PC-9 (cell line): Measurements from ENCODE around the gene MSH3. TPM values are rescaled to one million over a fixed set of nuclear protein-coding genes. Genes with fewer than 3 reads are reported as not detected.

Experiments used
- BruUV-seq: library from RNA; stranded (reverse); fragments of 400-500 nt; replicated peaks from 2 replicates; lab custom pipeline; 2021; lab: Mats Ljungman, UMichigan
- CTCF ChIA-PET: fragments of 300-600 bp; sonication (Branson Sonifier 250); formaldehyde crosslinking; loops from one replicate; lab custom pipeline; 2022; ENCODE audit warnings: antibody characterized with exemption; lab: Charles Lee
- POLR2A ChIA-PET: fragments of 300-600 bp; sonication (Branson Sonifier 250); formaldehyde crosslinking; loops from one replicate; lab custom pipeline; 2022; ENCODE audit warnings: antibody characterized with exemption; ENCODE audit not compliant: unreplicated experiment; lab: Charles Lee
- DNase-seq, 2 experiments: peaks; one replicate each; pipeline versions ENCODE4 v3.0.0 to v3.0.0-alpha.2; 2015 to 2022; ENCODE audit warnings: mixed read lengths in 1 of 2
- H2AFZ ChIP-seq: fragments of 200-600 bp; sonication (generic); 2 replicates; pipeline ENCODE4 v1.8.1; 2017; ENCODE audit warnings: antibody characterized with exemption
- H3F3A ChIP-seq: fragments of 200-600 bp; sonication (generic); 2 replicates; pipeline ENCODE4 v1.8.1; 2017; ENCODE audit warnings: antibody characterized with exemption, mild to moderate bottlenecking, low read depth; ENCODE audit not compliant: insufficient read depth
- H3K27ac ChIP-seq: fragments of 200-600 bp; sonication (generic); 2 replicates; pipeline ENCODE4 v1.6.1; 2016; ENCODE audit warnings: mixed run types
- H3K27me3 ChIP-seq: fragments of 200-600 bp; sonication (generic); 2 replicates; pipeline ENCODE4 v1.6.1; 2016; ENCODE audit warnings: low read depth, mixed run types; ENCODE audit not compliant: insufficient read depth
- H3K36me3 ChIP-seq: fragments of 200-600 bp; sonication (generic); 2 replicates; pipeline ENCODE4 v1.6.1; 2016; ENCODE audit warnings: low read depth, mixed run types
- H3K4me1 ChIP-seq: fragments of 200-600 bp; sonication (generic); replicated peaks from 2 replicates; pipeline ENCODE4 v1.6.1; 2016; ENCODE audit warnings: mixed run types; ENCODE audit not compliant: insufficient read depth
- H3K4me2 ChIP-seq: fragments of 200-600 bp; sonication (generic); 2 replicates; pipeline ENCODE4 v1.6.1; 2017; ENCODE audit warnings: mixed run types
- H3K4me3 ChIP-seq: fragments of 200-600 bp; sonication (generic); 2 replicates; pipeline ENCODE4 v1.6.1; 2016; ENCODE audit warnings: mixed run types
- H3K79me2 ChIP-seq: fragments of 200-600 bp; sonication (generic); 2 replicates; pipeline ENCODE4 v1.6.1; 2017; ENCODE audit warnings: low read depth, mixed run types
- H3K9me2 ChIP-seq: fragments of 200-600 bp; sonication (generic); 2 replicates; pipeline ENCODE4 v1.8.1; 2017; ENCODE audit warnings: mild to moderate bottlenecking; ENCODE audit not compliant: insufficient read depth
- H3K9me3 ChIP-seq: fragments of 200-600 bp; sonication (generic); 2 replicates; pipeline ENCODE4 v1.8.1; 2016; ENCODE audit warnings: low read depth; ENCODE audit not compliant: insufficient read depth
- H4K20me1 ChIP-seq: fragments of 200-600 bp; sonication (generic); 2 replicates; pipeline ENCODE4 v1.8.1; 2017; ENCODE audit not compliant: insufficient read depth
- CTCF ChIP-seq: fragments of 200-600 bp; sonication (generic); conservative IDR thresholded peaks from 2 replicates; pipeline ENCODE4 v1.6.1; 2017; ENCODE audit warnings: mixed run types, antibody characterized with exemption, mild to moderate bottlenecking, moderate library complexity
- EZH2 ChIP-seq: fragments of 200-600 bp; sonication (generic); IDR thresholded peaks from 2 replicates; pipeline ENCODE4 v1.8.0; 2017; ENCODE audit warnings: antibody characterized with exemption, low read depth
- intact Hi-C: fragments of 100-400 bp; cut with micrococcal nuclease; formaldehyde crosslinking; loops from one replicate; pipeline ENCODE4 v1.10.0; 2022; ENCODE audit not compliant: unreplicated experiment
- total RNA-seq: library from RNA; stranded (reverse); gene quantifications from 2 replicates; pipeline ENCODE4 v1.2.3, GENCODE V29; 2021

MSH3 gene
- total RNA-seq, 1 experiment from 2014 or later: 16.9 TPM

GRCh38 chr5:80695666-80696065, 41.2 kb downstream of the MSH3 start:
- Histone ChIP-seq H3K9me3 (no peaks in the 10 kb centered on the region), H3K4me1 (no peaks in the 10 kb centered on the region), H3K4me3 (no peak overlapping the region), H3K9me2 (no peaks in the 10 kb centered on the region), H3K36me3 (0 out of 2 replicates have a peak, but pooled peaks cover 3% of the 10 kb centered on the region), H4K20me1 (no peaks in the 10 kb centered on the region), H3K4me2 (no peak overlapping the region), H3F3A (peaks cover 4% of the 10 kb centered on the region; the same call in 1 of the 2 replicates), H2AFZ (no peak overlapping the region), H3K27me3 (no peaks in the 10 kb centered on the region), H3K27ac (no peak overlapping the region), H3K79me2 (no peaks in the 10 kb centered on the region)
- DNase-seq: no peak
- POLR2A ChIA-PET: interaction anchor here (0.7 kb wide), 1 partner anchor 34 kb away, joined by 6 read pairs; no protein-coding TSS in a partner anchor
- TF ChIP-seq EZH2 (no peak), CTCF (no peak)
- CTCF ChIA-PET: no interaction called here
- BruUV-seq: no TSS peak
- intact Hi-C loops: no loop called here

- H4K20me1 ChIP-seq: no peaks in the 10 kb centered on the region
- H3K9me3 ChIP-seq: no peaks in the 10 kb centered on the region
- intact Hi-C loops: no loop called here
- H3K36me3 ChIP-seq: 0 out of 2 replicates have a peak, but pooled peaks cover 3% of the 10 kb centered on the region
- CTCF ChIA-PET: no interaction called here
- H3F3A ChIP-seq: no peaks in the 10 kb centered on the region
- no peak for DNase-seq
- H3K4me1 ChIP-seq: no peaks in the 10 kb centered on the region
- TF ChIP-seq CTCF (no peak), EZH2 (no peak)
- no peaks in the 10 kb centered on the region for H3K79me2 ChIP-seq
- no TSS peak for BruUV-seq
- no peak overlapping the region for H3K4me3 ChIP-seq
- H3K9me2 ChIP-seq: no peaks in the 10 kb centered on the region
- H2AFZ ChIP-seq: no peak overlapping the region
- POLR2A ChIA-PET: no interaction called here
- no peaks in the 10 kb centered on the region for H3K27me3 ChIP-seq
- H3K27ac ChIP-seq: no peak overlapping the region
- H3K4me2 ChIP-seq: no peak overlapping the region
These were observed 42.0 kb downstream of the MSH3 start for GRCh38 chr5:80696450-80696849.

GRCh38 chr5:80697100-80697499, 42.6 kb downstream of the MSH3 start:
- Histone ChIP-seq H3K27me3 (no peaks in the 10 kb centered on the region), H3K4me3 (no peak overlapping the region), H3F3A (no peaks in the 10 kb centered on the region), H3K9me2 (no peaks in the 10 kb centered on the region), H3K4me1 (no peaks in the 10 kb centered on the region), H3K9me3 (no peaks in the 10 kb centered on the region), H4K20me1 (no peaks in the 10 kb centered on the region), H3K36me3 (0 out of 2 replicates have a peak, but pooled peaks cover 3% of the 10 kb centered on the region), H2AFZ (no peak overlapping the region), H3K79me2 (no peaks in the 10 kb centered on the region), H3K27ac (no peak overlapping the region), H3K4me2 (no peak overlapping the region)
- TF ChIP-seq CTCF (no peak), EZH2 (no peak)
- BruUV-seq: no TSS peak
- POLR2A ChIA-PET: no interaction called here
- intact Hi-C loops: no loop called here
- DNase-seq: no peak
- CTCF ChIA-PET: no interaction called here
